Stimulated activated naive CD8-positive, alpha-beta T cell treated with anti-CD3 and anti-CD28 coated beads, Interleukin-15, amount 100 ng/mL, for 72 hours (primary cell): Measurements from ENCODE around the gene LRRC39.
A peak's percentile ranks its signal among the peaks of the same experiment; 100 is the strongest.

Experiments used
- ATAC-seq: fragments of 150-1000 bp; cut with Tn5 transposase; 2 replicates; pipeline ENCODE4 v1.10.0; 2021; ENCODE audit warnings: mild to moderate bottlenecking, moderate library complexity
- DNase-seq, 2 donors: peaks; one replicate each; pipeline ENCODE4 v3.0.0; 2021 to 2022
- H3K27ac Mint-ChIP-seq, 2 donors: one replicate each; pipeline ENCODE4 v1.8.0; 2022; ENCODE audit warnings: mild to moderate bottlenecking in 2 of 2, mixed read lengths in 2 of 2, moderate library complexity in 2 of 2
- H3K27me3 Mint-ChIP-seq: one replicate; pipeline ENCODE4 v1.8.0; 2022; ENCODE audit warnings: mixed read lengths
- H3K4me1 Mint-ChIP-seq: one replicate; pipeline ENCODE4 v1.8.0; 2022; ENCODE audit warnings: mild to moderate bottlenecking, mixed read lengths
- H3K4me3 Mint-ChIP-seq, 2 donors: one replicate each; pipeline ENCODE4 v1.8.0; 2022; ENCODE audit warnings: mild to moderate bottlenecking in 2 of 2, mixed read lengths in 2 of 2, moderate library complexity in 1 of 2
- H3K9me3 Mint-ChIP-seq, 2 donors: one replicate each; pipeline ENCODE4 v1.8.0; 2022; ENCODE audit warnings: mixed read lengths in 2 of 2

Gene LRRC39

DNA sequence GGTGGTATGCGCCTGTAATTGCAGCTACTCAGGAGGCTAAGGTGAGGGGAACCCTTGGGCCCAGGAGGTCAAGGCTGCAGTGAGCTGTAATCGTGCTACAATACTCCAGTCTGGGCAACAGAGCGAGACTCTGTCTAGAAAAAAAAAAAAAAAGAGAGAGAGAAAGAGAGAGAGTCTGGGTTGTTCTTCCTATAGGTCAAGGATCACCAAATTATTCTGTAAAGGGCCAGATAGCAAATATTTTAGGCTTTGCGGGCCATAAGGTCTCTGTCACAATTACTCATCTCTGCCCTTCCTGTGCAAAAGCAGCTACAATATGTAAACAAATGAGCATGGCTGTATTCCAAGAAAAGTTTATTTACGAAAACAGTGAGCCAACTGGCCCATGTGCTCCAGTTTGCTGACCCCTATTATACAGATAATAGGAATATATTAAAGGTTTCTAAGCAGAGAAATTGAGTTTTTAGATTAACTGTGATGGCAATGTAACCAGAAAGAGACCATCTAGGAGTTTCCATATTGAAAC is 47.4 kb downstream of the LRRC39 start:
- DNase-seq (no peak), ATAC-seq (no peak)
- no peaks in the 10 kb centered on the region for H3K27me3 Mint-ChIP-seq
- H3K27ac Mint-ChIP-seq = no peak overlapping the region
- H3K4me1 Mint-ChIP-seq = peaks cover 39% of the 10 kb centered on the region
- peak overlapping the region; percentile 35 to 53 for H3K4me3 Mint-ChIP-seq
- H3K9me3 Mint-ChIP-seq = no peaks in the 10 kb centered on the region

GRCh38 chr1:100127226-100127625 is 50.8 kb downstream of the LRRC39 start:
- DNase-seq (no peak), ATAC-seq (no peak)
- peaks cover 29% of the 10 kb centered on the region for H3K4me1 Mint-ChIP-seq
- no peak overlapping the region for H3K4me3 Mint-ChIP-seq
- no peaks in the 10 kb centered on the region for H3K27me3 Mint-ChIP-seq
- no peaks in the 10 kb centered on the region for H3K9me3 Mint-ChIP-seq
- H3K27ac Mint-ChIP-seq = no peak overlapping the region

GRCh38 chr1:100122177-100122576 is 55.9 kb downstream of the LRRC39 start:
- ATAC-seq = no peak
- no peak for DNase-seq
- Mint-ChIP-seq H3K27me3 (no peaks in the 10 kb centered on the region), H3K4me1 (no peaks in the 10 kb centered on the region), H3K27ac (no peak overlapping the region), H3K4me3 (no peak overlapping the region), H3K9me3 (no peaks in the 10 kb centered on the region)

DNA sequence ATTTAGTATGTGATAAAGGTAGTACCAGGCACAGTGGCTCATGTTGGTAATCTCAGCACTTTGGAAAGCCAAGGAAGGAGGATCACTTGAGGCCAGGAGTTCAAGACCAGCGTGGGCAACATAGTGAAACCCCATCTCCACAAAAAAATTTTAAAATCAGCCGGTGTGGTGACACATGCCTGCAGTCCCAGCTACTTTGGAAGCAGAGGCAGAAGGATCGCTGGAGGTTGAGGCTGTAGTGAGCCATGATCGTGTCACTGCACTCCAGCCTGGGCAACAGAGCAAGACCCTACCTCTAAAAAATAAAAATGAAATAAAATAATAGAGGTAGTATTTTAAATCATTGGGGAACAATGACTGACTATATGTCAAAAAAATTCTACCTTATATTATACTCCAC is 62.5 kb downstream of the LRRC39 start:
- no peak for DNase-seq

DNA sequence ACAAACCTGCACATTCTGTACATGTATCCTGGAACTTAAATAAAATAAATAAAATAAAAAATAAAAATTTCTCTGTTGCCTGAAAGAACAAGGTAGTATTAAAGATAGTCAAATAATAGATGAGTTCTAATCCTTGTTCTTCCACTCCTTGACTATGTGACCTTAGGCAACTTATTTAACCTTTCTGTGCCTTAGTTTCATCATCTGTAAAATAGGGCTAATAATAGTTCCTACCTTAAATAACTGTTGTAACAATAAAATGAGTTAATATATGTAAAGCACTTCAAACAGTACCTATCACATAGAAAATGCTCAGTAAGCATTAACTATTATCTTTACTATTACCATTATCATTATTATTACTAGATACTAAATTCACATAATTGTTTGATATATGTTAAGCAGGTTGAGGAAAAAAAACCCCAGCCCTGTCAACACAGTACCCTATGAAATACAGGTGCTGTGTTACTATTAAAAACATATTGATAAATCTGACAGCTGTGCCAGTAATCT is 68.4 kb downstream of the LRRC39 start:
- H3K4me3 Mint-ChIP-seq = no peak overlapping the region
- no peak for ATAC-seq
- no peaks in the 10 kb centered on the region for H3K27me3 Mint-ChIP-seq
- no peaks in the 10 kb centered on the region for H3K9me3 Mint-ChIP-seq
- H3K4me1 Mint-ChIP-seq = peaks cover 6% of the 10 kb centered on the region
- no peak overlapping the region for H3K27ac Mint-ChIP-seq
- DNase-seq = no peak

More for the DNA sequence above, 62.5 kb downstream of the LRRC39 start:
- no peak overlapping the region for H3K4me3 Mint-ChIP-seq
- no peaks in the 10 kb centered on the region for H3K9me3 Mint-ChIP-seq
- no peak for ATAC-seq
- no peak overlapping the region for H3K27ac Mint-ChIP-seq
- H3K27me3 Mint-ChIP-seq = no peaks in the 10 kb centered on the region
- no peaks in the 10 kb centered on the region for H3K4me1 Mint-ChIP-seq

- Mint-ChIP-seq H3K27me3 (no peaks in the 10 kb centered on the region), H3K27ac (no peak overlapping the region), H3K4me1 (peaks cover 6% of the 10 kb centered on the region), H3K4me3 (no peak overlapping the region), H3K9me3 (no peaks in the 10 kb centered on the region)
- no peak for ATAC-seq
- no peak for DNase-seq
These were observed 70.4 kb downstream of the LRRC39 start for GRCh38 chr1:100107696-100108095.

GRCh38 chr1:100101564-100101963 is 76.5 kb downstream of the LRRC39 start:
- H3K9me3 Mint-ChIP-seq = no peaks in the 10 kb centered on the region
- no peaks in the 10 kb centered on the region for H3K27me3 Mint-ChIP-seq
- H3K4me1 Mint-ChIP-seq = no peaks in the 10 kb centered on the region
- ATAC-seq (no peak), DNase-seq (no peak)
- no peak overlapping the region for H3K27ac Mint-ChIP-seq
- no peak overlapping the region for H3K4me3 Mint-ChIP-seq

GRCh38 chr1:100100202-100100601 is 77.9 kb downstream of the LRRC39 start:
- no peak overlapping the region for H3K27ac Mint-ChIP-seq
- ATAC-seq (no peak), DNase-seq (no peak)

More at GRCh38 chr1:100100202-100100601, 77.9 kb downstream of the LRRC39 start:
- Mint-ChIP-seq H3K4me1 (no peaks in the 10 kb centered on the region), H3K4me3 (no peak overlapping the region), H3K27me3 (no peaks in the 10 kb centered on the region), H3K9me3 (no peaks in the 10 kb centered on the region)
